ENCODE results near the gene INSR. TPM values are rescaled to one million over a fixed set of nuclear protein-coding genes. Genes with fewer than 3 reads are reported as not detected.

The INSR gene
- total RNA-seq, 1 donor = 52.8 TPM

- DNase-seq (ENCODE audit: low read depth in 2 of 3, low spot score in 2 of 3) = no peak
Measured at GRCh38 chr19:7106711-7107657, 187.2 kb downstream of the INSR start.

- DNase-seq (ENCODE audit: low read depth in 2 of 3, low spot score in 2 of 3) = no peak
Measured at GRCh38 chr19:7104747-7105447, 189.3 kb downstream of the INSR start.

GRCh38 chr19:7101498-7102253, 192.5 kb downstream of the INSR start:
- DNase-seq (ENCODE audit: low read depth in 2 of 3, low spot score in 2 of 3) = no peak

- DNase-seq (ENCODE audit: low read depth in 2 of 3, low spot score in 2 of 3) = no peak
Measured at GRCh38 chr19:7099597-7099921, 194.7 kb downstream of the INSR start.

- DNase-seq (ENCODE audit: low read depth in 2 of 3, low spot score in 2 of 3) = peak; percentile 80 to 93 (median 92)
Measured at GRCh38 chr19:7098701-7099596, 195.3 kb downstream of the INSR start.

GRCh38 chr19:7098096-7098495, 196.1 kb downstream of the INSR start:
- DNase-seq (ENCODE audit: low read depth in 2 of 3, low spot score in 2 of 3) = no peak

GRCh38 chr19:7088999-7089398, 205.2 kb downstream of the INSR start:
- no peak for DNase-seq (ENCODE audit: low read depth in 2 of 3, low spot score in 2 of 3)

- DNase-seq (ENCODE audit: low read depth in 2 of 3, low spot score in 2 of 3) = peak in 1 of 3 donors; percentile 73
Measured at GRCh38 chr19:7083076-7083956, 210.9 kb downstream of the INSR start.

- peak in 1 of 3 donors; percentile 56 for DNase-seq (ENCODE audit: low read depth in 2 of 3, low spot score in 2 of 3)
Measured at GRCh38 chr19:7078008-7078407, 216.2 kb downstream of the INSR start.

GRCh38 chr19:7076151-7076550, 218.1 kb downstream of the INSR start:
- no peak for DNase-seq (ENCODE audit: low read depth in 2 of 3, low spot score in 2 of 3)

GRCh38 chr19:7074705-7075282, 219.4 kb downstream of the INSR start:
- DNase-seq (ENCODE audit: low read depth in 2 of 3, low spot score in 2 of 3) = no peak

- no peak for DNase-seq (ENCODE audit: low read depth in 2 of 3, low spot score in 2 of 3)
Measured at GRCh38 chr19:7072541-7072940, 221.7 kb downstream of the INSR start.

GRCh38 chr19:7069904-7070226, 224.3 kb downstream of the INSR start:
- peak in 1 of 3 donors; percentile 40 for DNase-seq (ENCODE audit: low read depth in 2 of 3, low spot score in 2 of 3)

- DNase-seq (ENCODE audit: low read depth in 2 of 3, low spot score in 2 of 3) = peak; percentile 97 to 99 (median 99)
Measured at GRCh38 chr19:7069042-7069903, 224.9 kb downstream of the INSR start, which contains the start of gene ZNF557. Gene ZNF557 (plus strand): TSS chr19:7069703. CDS start chr19:7075075, 5,372 bp downstream.

- no peak for DNase-seq (ENCODE audit: low read depth in 2 of 3, low spot score in 2 of 3)
Measured at GRCh38 chr19:7068599-7068998, 225.6 kb downstream of the INSR start.

- DNase-seq (ENCODE audit: low read depth in 2 of 3, low spot score in 2 of 3) = no peak
Measured at GRCh38 chr19:7067716-7068115, 226.5 kb downstream of the INSR start.

GRCh38 chr19:7067122-7067521, 227.1 kb downstream of the INSR start:
- peak in 2 of 3 donors; percentile 28 to 37 for DNase-seq (ENCODE audit: low read depth in 2 of 3, low spot score in 2 of 3)

Measured in hematopoietic multipotent progenitor cell (in vitro differentiated cells).